Measurements from ENCODE around the gene LRRC10.

The LRRC10 gene

DNA sequence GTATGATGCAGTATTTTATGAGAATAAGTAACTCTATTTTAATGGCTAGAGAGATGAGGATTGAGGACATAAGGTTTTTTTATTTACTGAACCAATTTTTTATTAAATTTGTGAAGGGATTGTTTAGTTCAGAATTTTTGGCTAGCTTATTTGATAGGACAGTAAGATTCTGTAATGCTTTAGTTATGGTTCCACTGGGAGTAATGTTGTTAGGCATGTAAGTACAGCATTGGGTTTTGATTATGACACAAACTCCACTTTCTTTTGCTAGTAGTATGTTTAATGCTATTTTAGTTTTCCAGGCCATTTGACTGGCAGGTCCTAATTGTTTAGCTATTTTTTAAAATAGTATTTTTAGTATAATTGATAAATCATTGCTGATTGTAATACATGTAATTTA lies 33.8 kb upstream of the LRRC10 start:
- Histone ChIP-seq H3K27me3 (ENCODE audit: insufficient read depth, low read length) (no peaks in the 10 kb centered on the region), H3K27ac (ENCODE audit: low read length) (no peak overlapping the region), H3K9me3 (ENCODE audit: insufficient read depth, low read depth, low read length) (no peaks in the 10 kb centered on the region), H3K4me1 (ENCODE audit: insufficient read depth, low read length) (no peaks in the 10 kb centered on the region; the same call in 1 of the 2 replicates), H3K36me3 (ENCODE audit: insufficient read depth, low read depth, low read length) (no peaks in the 10 kb centered on the region), H3K4me3 (ENCODE audit: low read length) (no peak overlapping the region), H3K9ac (ENCODE audit: low read depth, low read length) (no peak overlapping the region)

DNA sequence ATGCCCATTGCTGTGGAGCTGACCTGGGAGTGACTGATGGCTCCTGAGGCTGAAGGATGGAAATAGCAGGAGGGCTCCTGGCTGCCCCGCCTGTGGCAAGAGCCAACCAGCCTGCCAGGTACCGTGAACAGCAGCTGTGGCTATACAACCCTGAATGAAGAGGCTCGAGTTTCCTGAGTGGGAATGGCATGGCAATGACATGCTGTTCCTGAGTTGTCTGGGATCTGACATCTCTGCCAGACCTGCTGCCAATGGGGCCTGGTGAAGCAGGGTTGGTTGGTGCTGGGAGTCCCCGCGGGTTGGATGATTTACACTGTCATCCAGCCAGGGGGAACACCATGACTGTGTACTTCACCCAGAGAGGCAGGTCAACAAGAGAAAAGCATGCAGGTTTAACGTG lies 31.8 kb upstream of the LRRC10 start:
- Histone ChIP-seq H3K27me3 (ENCODE audit: insufficient read depth, low read length) (no peaks in the 10 kb centered on the region), H3K9me3 (ENCODE audit: insufficient read depth, low read depth, low read length) (no peaks in the 10 kb centered on the region), H3K36me3 (ENCODE audit: insufficient read depth, low read depth, low read length) (no peaks in the 10 kb centered on the region), H3K4me3 (ENCODE audit: low read length) (no peak overlapping the region), H3K9ac (ENCODE audit: low read depth, low read length) (no peak overlapping the region), H3K4me1 (ENCODE audit: insufficient read depth, low read length) (no peaks in the 10 kb centered on the region), H3K27ac (ENCODE audit: low read length) (no peak overlapping the region)

DNA sequence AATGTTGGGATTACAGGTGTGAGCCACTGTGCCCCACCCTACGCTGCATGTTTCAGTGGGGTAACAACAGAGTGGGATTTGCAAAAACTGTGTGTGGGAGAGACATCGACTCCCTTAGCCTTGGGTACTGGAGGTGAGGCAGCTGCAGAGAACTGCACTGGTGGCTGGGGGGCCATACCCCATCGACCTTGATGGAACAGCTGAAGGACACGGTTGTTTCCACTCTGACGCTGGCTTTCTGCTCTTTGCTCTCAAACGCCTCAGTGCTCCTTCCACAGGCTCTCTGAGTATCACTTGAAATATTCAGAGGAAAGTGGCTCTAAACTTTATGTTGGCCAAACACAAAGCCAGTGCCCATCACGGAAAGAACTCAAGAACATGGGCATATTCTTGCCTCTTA lies 30.8 kb upstream of the LRRC10 start:
- Histone ChIP-seq H3K9me3 (ENCODE audit: insufficient read depth, low read depth, low read length) (no peaks in the 10 kb centered on the region), H3K4me3 (ENCODE audit: low read length) (no peak overlapping the region), H3K36me3 (ENCODE audit: insufficient read depth, low read depth, low read length) (no peaks in the 10 kb centered on the region), H3K27ac (ENCODE audit: low read length) (no peak overlapping the region), H3K4me1 (ENCODE audit: insufficient read depth, low read length) (no peaks in the 10 kb centered on the region), H3K27me3 (ENCODE audit: insufficient read depth, low read length) (no peaks in the 10 kb centered on the region), H3K9ac (ENCODE audit: low read depth, low read length) (no peak overlapping the region)

DNA sequence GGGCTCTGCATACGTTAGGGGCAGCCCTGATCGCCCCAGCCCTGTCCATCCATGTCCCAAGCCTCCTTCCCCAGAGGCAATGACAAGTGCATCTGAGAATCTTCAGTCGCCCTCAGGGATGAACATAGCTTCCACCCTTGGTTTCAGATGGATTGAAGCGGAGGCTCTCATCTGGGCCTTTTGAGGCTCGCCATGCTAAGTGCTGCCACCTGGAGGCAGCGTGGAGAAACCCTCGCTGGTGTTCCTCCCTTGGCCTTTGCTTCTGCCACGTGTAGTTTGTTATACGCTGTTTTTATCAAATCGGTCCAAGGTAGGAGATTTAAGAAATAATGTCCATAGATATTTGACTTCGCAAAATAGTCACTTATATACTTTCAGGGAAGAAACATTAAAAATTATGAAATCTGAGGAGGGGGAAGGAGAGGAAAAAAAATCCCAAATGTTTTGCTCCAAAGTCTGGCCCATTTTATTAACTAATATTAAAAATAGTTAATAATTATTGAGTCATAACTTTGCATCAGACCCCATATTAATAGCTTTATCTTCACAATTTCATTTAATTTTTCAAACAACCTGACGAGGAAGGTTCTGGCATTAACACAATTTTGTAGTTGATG lies 28.8 kb upstream of the LRRC10 start:
- no peaks in the 10 kb centered on the region for H3K27me3 ChIP-seq (ENCODE audit: insufficient read depth, low read length)
- no peak overlapping the region for H3K4me3 ChIP-seq (ENCODE audit: low read length)
- H3K9ac ChIP-seq (ENCODE audit: low read depth, low read length), result no peak overlapping the region
- H3K4me1 ChIP-seq (ENCODE audit: insufficient read depth, low read length), result peaks cover 6% of the 10 kb centered on the region; the same call in 1 of the 2 replicates
- no peaks in the 10 kb centered on the region for H3K36me3 ChIP-seq (ENCODE audit: insufficient read depth, low read depth, low read length)
- no peaks in the 10 kb centered on the region for H3K9me3 ChIP-seq (ENCODE audit: insufficient read depth, low read depth, low read length)
- no peak overlapping the region for H3K27ac ChIP-seq (ENCODE audit: low read length)

DNA sequence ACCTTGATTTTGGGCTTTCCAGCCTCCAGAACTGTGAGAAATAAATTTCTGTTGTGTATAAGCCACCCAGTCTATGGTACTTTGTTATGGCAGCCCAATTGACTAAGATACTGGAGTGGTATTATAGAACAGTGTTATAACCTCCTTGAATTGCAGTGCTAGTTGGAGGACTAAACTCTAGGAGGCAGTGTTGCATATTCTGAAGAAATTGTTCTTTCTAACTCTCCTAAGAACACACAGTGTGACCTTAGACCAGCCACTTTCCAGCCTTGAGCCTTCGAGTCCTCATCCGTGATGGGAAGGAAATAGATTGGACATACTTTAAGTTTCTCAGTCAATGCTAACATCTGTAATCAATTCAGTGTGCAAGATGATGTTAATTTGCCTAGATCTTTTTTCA lies 22.4 kb upstream of the LRRC10 start:
- H3K27ac ChIP-seq (ENCODE audit: low read length), result no peak overlapping the region
- no peaks in the 10 kb centered on the region for H3K27me3 ChIP-seq (ENCODE audit: insufficient read depth, low read length)
- no peaks in the 10 kb centered on the region for H3K9me3 ChIP-seq (ENCODE audit: insufficient read depth, low read depth, low read length)
- H3K9ac ChIP-seq (ENCODE audit: low read depth, low read length), result no peak overlapping the region
- H3K36me3 ChIP-seq (ENCODE audit: insufficient read depth, low read depth, low read length), result no peaks in the 10 kb centered on the region
- peaks cover 6% of the 10 kb centered on the region; the same call in 1 of the 2 replicates for H3K4me1 ChIP-seq (ENCODE audit: insufficient read depth, low read length)
- no peak overlapping the region for H3K4me3 ChIP-seq (ENCODE audit: low read length)

DNA sequence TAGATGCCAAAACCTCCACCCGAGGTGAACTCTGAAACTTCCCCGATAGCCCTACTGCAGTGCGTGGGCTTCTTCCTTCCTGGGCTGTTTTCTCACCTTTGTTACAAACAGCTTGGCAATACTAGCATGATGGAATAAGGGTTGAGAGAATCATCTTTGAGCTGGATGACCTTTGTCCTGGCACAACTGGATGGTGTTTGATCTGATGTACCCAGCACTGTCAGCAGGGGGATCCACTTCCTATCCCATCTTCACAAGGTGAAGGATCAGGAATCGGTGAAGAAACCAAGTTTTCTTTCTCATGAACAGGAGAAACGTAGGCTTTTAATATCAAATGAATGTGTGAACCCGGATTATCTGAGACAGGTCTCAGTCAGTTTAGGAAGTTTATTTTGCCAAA lies 19.5 kb upstream of the LRRC10 start:
- Histone ChIP-seq H3K27ac (ENCODE audit: low read length) (no peak overlapping the region), H3K4me3 (ENCODE audit: low read length) (no peak overlapping the region), H3K9me3 (ENCODE audit: insufficient read depth, low read depth, low read length) (no peaks in the 10 kb centered on the region), H3K9ac (ENCODE audit: low read depth, low read length) (no peak overlapping the region), H3K27me3 (ENCODE audit: insufficient read depth, low read length) (no peaks in the 10 kb centered on the region), H3K36me3 (ENCODE audit: insufficient read depth, low read depth, low read length) (no peaks in the 10 kb centered on the region), H3K4me1 (ENCODE audit: insufficient read depth, low read length) (peaks cover 4% of the 10 kb centered on the region; the same call in 1 of the 2 replicates)

DNA sequence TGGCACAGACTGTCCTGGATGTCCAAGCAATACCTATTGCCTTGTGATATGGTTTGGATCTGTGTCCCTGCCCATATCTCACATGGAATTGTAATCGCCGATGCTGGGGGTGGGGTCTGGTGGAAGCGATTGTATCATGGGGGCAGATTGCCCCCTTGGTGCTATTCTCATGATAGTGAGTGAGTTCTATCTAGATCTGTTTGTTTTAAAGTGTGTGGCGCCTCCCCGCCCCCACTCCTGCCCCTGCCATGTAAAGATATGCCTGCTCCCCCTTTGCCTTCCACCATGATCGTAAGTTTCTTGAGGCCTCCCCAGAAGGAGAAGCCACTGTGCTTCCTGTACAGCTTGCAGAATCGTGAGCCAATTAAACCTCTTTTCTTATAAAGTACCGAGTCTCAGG lies 16.8 kb upstream of the LRRC10 start:
- H3K27ac ChIP-seq (ENCODE audit: low read length), result no peak overlapping the region
- no peaks in the 10 kb centered on the region for H3K36me3 ChIP-seq (ENCODE audit: insufficient read depth, low read depth, low read length)
- H3K9ac ChIP-seq (ENCODE audit: low read depth, low read length), result no peak overlapping the region
- H3K27me3 ChIP-seq (ENCODE audit: insufficient read depth, low read length), result no peaks in the 10 kb centered on the region
- H3K4me1 ChIP-seq (ENCODE audit: insufficient read depth, low read length), result no peaks in the 10 kb centered on the region
- H3K9me3 ChIP-seq (ENCODE audit: insufficient read depth, low read depth, low read length), result no peaks in the 10 kb centered on the region
- no peak overlapping the region for H3K4me3 ChIP-seq (ENCODE audit: low read length)

DNA sequence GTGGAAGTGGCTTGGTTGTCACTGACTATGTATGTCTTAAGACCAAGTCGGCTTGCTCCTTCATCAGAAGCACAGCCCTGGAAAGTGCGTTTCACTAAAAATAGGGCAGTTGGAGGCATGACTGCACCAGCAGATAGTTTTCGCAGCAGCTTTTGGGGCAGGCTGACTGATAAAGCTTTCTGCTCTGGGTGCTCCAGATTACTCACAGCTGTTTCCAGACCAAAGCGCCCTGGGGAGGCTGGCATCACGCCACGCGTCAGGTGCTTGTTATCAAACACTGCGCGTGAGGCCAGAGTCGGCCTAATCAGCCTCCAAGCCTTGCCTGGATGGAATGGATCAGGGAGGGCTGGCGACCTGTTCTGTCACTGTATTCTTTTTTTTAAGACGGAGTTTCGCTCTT lies 13.3 kb upstream of the LRRC10 start:
- Histone ChIP-seq H3K4me1 (ENCODE audit: insufficient read depth, low read length) (no peaks in the 10 kb centered on the region), H3K9me3 (ENCODE audit: insufficient read depth, low read depth, low read length) (no peaks in the 10 kb centered on the region), H3K9ac (ENCODE audit: low read depth, low read length) (no peak overlapping the region), H3K36me3 (ENCODE audit: insufficient read depth, low read depth, low read length) (no peaks in the 10 kb centered on the region), H3K27ac (ENCODE audit: low read length) (no peak overlapping the region), H3K4me3 (ENCODE audit: low read length) (no peak overlapping the region), H3K27me3 (ENCODE audit: insufficient read depth, low read length) (no peaks in the 10 kb centered on the region)

DNA sequence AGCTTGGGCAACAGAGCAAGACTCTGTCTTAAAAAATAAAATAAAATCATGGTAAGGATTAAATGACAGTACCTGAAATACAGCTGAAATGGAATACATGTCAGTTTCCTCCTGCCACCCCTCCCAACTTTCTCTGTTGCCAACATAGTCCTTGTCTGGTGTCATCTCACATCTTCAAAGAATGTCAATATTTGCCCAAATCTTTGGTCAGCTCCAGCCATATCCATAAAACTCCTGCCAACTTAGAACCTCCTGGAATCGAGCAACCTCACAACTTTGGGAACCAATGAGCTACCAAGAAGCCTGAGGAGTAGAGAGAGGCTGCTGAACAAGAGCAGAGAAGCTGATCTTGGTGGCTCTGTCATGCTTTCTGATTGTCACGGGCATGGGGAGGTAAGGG lies 10.8 kb upstream of the LRRC10 start:
- Histone ChIP-seq H3K36me3 (ENCODE audit: insufficient read depth, low read depth, low read length) (no peaks in the 10 kb centered on the region), H3K4me1 (ENCODE audit: insufficient read depth, low read length) (no peaks in the 10 kb centered on the region), H3K27me3 (ENCODE audit: insufficient read depth, low read length) (no peaks in the 10 kb centered on the region), H3K9ac (ENCODE audit: low read depth, low read length) (no peak overlapping the region), H3K27ac (ENCODE audit: low read length) (no peak overlapping the region), H3K4me3 (ENCODE audit: low read length) (no peak overlapping the region), H3K9me3 (ENCODE audit: insufficient read depth, low read depth, low read length) (no peaks in the 10 kb centered on the region)

DNA sequence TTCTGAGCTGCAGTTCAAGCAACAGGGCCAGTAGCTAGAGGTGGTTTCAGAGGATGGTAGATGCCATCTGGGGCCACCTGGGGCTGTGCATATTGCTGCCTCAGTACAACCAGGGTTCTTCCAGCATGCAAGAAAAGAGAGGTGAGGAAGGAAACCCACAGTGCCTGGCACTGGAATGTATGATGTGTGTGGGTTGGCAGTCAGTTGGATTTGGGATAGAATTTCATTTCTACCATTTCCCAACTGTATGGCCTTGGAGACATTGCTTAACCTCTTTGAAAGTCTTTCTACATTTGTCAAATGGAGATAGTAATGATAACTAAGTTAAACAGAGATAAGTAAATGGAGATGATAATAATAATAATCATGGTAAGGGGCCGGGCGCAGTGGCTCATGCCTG lies 10.2 kb upstream of the LRRC10 start:
- no peaks in the 10 kb centered on the region for H3K4me1 ChIP-seq (ENCODE audit: insufficient read depth, low read length)
- H3K4me3 ChIP-seq (ENCODE audit: low read length), result no peak overlapping the region
- no peaks in the 10 kb centered on the region for H3K36me3 ChIP-seq (ENCODE audit: insufficient read depth, low read depth, low read length)
- H3K9me3 ChIP-seq (ENCODE audit: insufficient read depth, low read depth, low read length), result no peaks in the 10 kb centered on the region
- no peak overlapping the region for H3K9ac ChIP-seq (ENCODE audit: low read depth, low read length)
- H3K27me3 ChIP-seq (ENCODE audit: insufficient read depth, low read length), result no peaks in the 10 kb centered on the region
- H3K27ac ChIP-seq (ENCODE audit: low read length), result no peak overlapping the region

DNA sequence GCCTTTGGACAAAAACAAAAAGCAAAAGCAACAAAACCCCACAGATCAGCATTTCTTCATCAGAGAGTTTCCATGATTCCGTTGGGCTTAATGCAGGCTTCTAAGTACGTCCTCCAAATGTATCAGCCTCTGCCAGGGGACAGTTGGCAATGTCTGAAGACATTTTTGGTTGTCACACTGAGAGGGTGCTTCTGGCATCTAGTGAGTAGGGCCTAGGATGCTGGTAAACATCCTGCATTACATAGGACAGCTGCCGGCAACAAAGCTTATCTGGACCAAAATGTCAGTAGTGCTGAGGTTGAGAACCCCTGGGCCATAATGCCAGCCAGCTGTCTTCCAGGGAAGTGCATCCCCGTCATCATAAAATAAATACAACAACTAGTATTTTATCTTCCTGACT lies 9.4 kb upstream of the LRRC10 start:
- H3K36me3 ChIP-seq (ENCODE audit: insufficient read depth, low read depth, low read length), result no peaks in the 10 kb centered on the region
- no peak overlapping the region for H3K9ac ChIP-seq (ENCODE audit: low read depth, low read length)
- H3K4me1 ChIP-seq (ENCODE audit: insufficient read depth, low read length), result no peaks in the 10 kb centered on the region
- H3K27ac ChIP-seq (ENCODE audit: low read length), result no peak overlapping the region
- no peaks in the 10 kb centered on the region for H3K9me3 ChIP-seq (ENCODE audit: insufficient read depth, low read depth, low read length)
- no peak overlapping the region for H3K4me3 ChIP-seq (ENCODE audit: low read length)
- no peaks in the 10 kb centered on the region for H3K27me3 ChIP-seq (ENCODE audit: insufficient read depth, low read length)

DNA sequence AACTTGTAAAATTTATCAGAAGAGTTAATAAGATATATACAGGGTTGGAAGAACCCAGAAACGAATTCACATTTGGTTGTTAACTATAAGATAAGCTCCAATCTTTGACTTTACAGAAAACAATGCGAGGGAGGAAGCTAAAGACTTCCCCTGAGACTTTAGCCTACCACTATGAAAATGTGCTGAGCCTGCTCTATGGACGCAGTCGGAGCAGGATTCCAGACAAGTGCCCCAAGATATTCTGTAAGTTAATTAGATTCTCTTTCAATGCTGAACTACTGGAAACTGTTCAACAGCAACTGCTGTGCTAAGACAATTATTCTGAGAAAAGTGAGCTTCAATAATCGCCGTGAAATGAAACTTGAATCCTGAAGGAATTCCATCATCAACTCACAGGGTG lies 8.3 kb upstream of the LRRC10 start:
- Histone ChIP-seq H3K9me3 (ENCODE audit: insufficient read depth, low read depth, low read length) (no peaks in the 10 kb centered on the region), H3K9ac (ENCODE audit: low read depth, low read length) (no peak overlapping the region), H3K36me3 (ENCODE audit: insufficient read depth, low read depth, low read length) (no peaks in the 10 kb centered on the region), H3K27me3 (ENCODE audit: insufficient read depth, low read length) (no peaks in the 10 kb centered on the region), H3K4me1 (ENCODE audit: insufficient read depth, low read length) (no peaks in the 10 kb centered on the region), H3K27ac (ENCODE audit: low read length) (no peak overlapping the region), H3K4me3 (ENCODE audit: low read length) (no peak overlapping the region)

All from iPS-20b (cell line).